K562 (cell line): ENCODE data around the gene SLC4A3. TPM values are rescaled to one million over a fixed set of nuclear protein-coding genes. Genes with fewer than 3 reads are reported as not detected.

ENCODE experiments used
- ATAC-seq: fragments of 200-7000 bp; cut with Tn5 transposase; 3 replicates; pipeline ENCODE4 v1.9.1; 2020; ENCODE audit warnings: moderate library complexity
- BruUV-seq: library from RNA; stranded (reverse); fragments of 400-500 nt; replicated peaks from 2 replicates; lab custom pipeline; 2021; lab: Mats Ljungman, UMichigan
- CTCF ChIA-PET: fragments of 300-600 bp; formaldehyde crosslinking; extraction: SDS; loops from one replicate; lab custom pipeline; 2021; ENCODE audit warnings: low intra/inter-chr PET ratio; lab: Yijun Ruan, JAX
- POLR2A ChIA-PET: fragments of 300-600, 350-650 bp; sonication (Branson Sonifier 250); formaldehyde crosslinking; extraction: SDS; loops from one replicate; lab custom pipeline; 2021; ENCODE audit warnings: antibody characterized with exemption, inconsistent platforms; lab: Yijun Ruan, JAX
- DNase-seq, 4 experiments: peaks; one replicate each; pipeline versions ENCODE4 v3.0.0 to v3.0.0-alpha.2; 2011 to 2018; ENCODE audit warnings: low spot score in 3 of 4, mixed read lengths in 3 of 4; ENCODE audit errors: extremely low read depth in 1 of 4
- FAIRE-seq: peaks from 2 replicates; lab custom pipeline; 2011; peaks lifted over from hg19 to GRCh38; lab: Jason Lieb, UNC
- H2AFZ ChIP-seq: 2 replicates; pipeline ENCODE4 v1.6.0; 2011; ENCODE audit warnings: low read depth, low read length, control low read depth, inconsistent platforms
- H3K27ac ChIP-seq: fragments of 200-600 bp; 3 replicates; pipeline ENCODE4 v1.8.0; 2011; ENCODE audit warnings: low read depth, mild to moderate bottlenecking, control low read depth, inconsistent platforms, low read length, moderate library complexity, mixed read lengths; ENCODE audit errors: extremely low read depth
- H3K27me3 ChIP-seq, 2 experiments: fragments of 300-600 bp in 1 of 2; 2 replicates in 1 of 2; 3 replicates in 1 of 2; pipeline versions ENCODE4 v1.6.0 to v1.8.0; 2011; ENCODE audit warnings: inconsistent platforms in 2 of 2, low read length in 2 of 2, mild to moderate bottlenecking in 1 of 2, mixed read lengths in 1 of 2, moderate library complexity in 1 of 2; ENCODE audit not compliant: control insufficient read depth in 2 of 2, insufficient read depth in 2 of 2
- H3K36me3 ChIP-seq: fragments of 300-600 bp; 3 replicates; pipeline ENCODE4 v1.8.0; 2011; ENCODE audit warnings: mild to moderate bottlenecking, low read length, inconsistent platforms; ENCODE audit not compliant: control insufficient read depth, insufficient read depth
- H3K4me1 ChIP-seq, 2 experiments: fragments of 200-600 bp in 1 of 2; replicated peaks in 1 of 2; 2 replicates in 1 of 2; 3 replicates in 1 of 2; pipeline versions ENCODE4 v1.5.1 to v1.8.0; 2011; ENCODE audit warnings: inconsistent platforms in 2 of 2, low read length in 2 of 2, mild to moderate bottlenecking in 1 of 2, mixed read lengths in 1 of 2, moderate library complexity in 1 of 2; ENCODE audit not compliant: control insufficient read depth in 2 of 2, insufficient read depth in 2 of 2
- H3K4me2 ChIP-seq: 2 replicates; pipeline ENCODE4 v1.6.1; 2011; ENCODE audit warnings: low read length, control low read depth, inconsistent platforms, mixed read lengths; ENCODE audit not compliant: insufficient read depth
- H3K4me3 ChIP-seq: fragments of 200-600 bp; sonication (generic), shearing (Covaris generic); 2 replicates; pipeline ENCODE4 v1.5.1; 2016; ENCODE audit warnings: control low read depth, inconsistent platforms
- H3K79me2 ChIP-seq: fragments of 200-600 bp; 3 replicates; pipeline ENCODE4 v1.8.0; 2011; ENCODE audit warnings: low read length, inconsistent platforms; ENCODE audit not compliant: control insufficient read depth, insufficient read depth
- H3K9ac ChIP-seq, 2 experiments: 2 replicates each; pipeline versions ENCODE4 v1.6.0 to v1.6.1; 2011; ENCODE audit warnings: low read depth in 2 of 2, low read length in 2 of 2, control low read depth in 1 of 2, inconsistent platforms in 1 of 2, mild to moderate bottlenecking in 1 of 2, mixed read lengths in 1 of 2; ENCODE audit not compliant: insufficient read depth in 1 of 2
- H3K9me1 ChIP-seq: one replicate; pipeline ENCODE4 v1.6.0; 2011; ENCODE audit warnings: inconsistent platforms, mild to moderate bottlenecking, low read length, moderate library complexity; ENCODE audit not compliant: control insufficient read depth, insufficient read depth
- H3K9me3 ChIP-seq: replicated peaks from 2 replicates; pipeline ENCODE4 v1.5.1; 2011; ENCODE audit warnings: low read depth, low read length, inconsistent platforms; ENCODE audit not compliant: control insufficient read depth, insufficient read depth
- H4K20me1 ChIP-seq: replicated peaks from 2 replicates; pipeline ENCODE4 v1.6.1; 2011; ENCODE audit warnings: low read length, inconsistent platforms, mixed read lengths; ENCODE audit not compliant: control insufficient read depth, insufficient read depth
- GATAD2B ChIP-seq: fragments of 450-650 bp; IDR thresholded peaks from 2 replicates; pipeline ENCODE4 v1.6.1; 2017; ENCODE audit warnings: mild to moderate bottlenecking, borderline replicate concordance
- HES1 ChIP-seq: fragments of 450-650 bp; IDR thresholded peaks from 2 replicates; pipeline ENCODE4 v1.6.1; 2016; ENCODE audit warnings: low read depth, mild to moderate bottlenecking, moderate library complexity
- HNRNPL ChIP-seq: fragments of 200-400 bp; formaldehyde crosslinking; IDR thresholded peaks from 2 replicates; pipeline ENCODE4 v1.6.1; 2017; ENCODE audit warnings: low read depth, mild to moderate bottlenecking, low read length
- MBD1 ChIP-seq: fragments of 250-450 bp; sonication (Bioruptor Pico); IDR thresholded peaks from 2 replicates; pipeline ENCODE4 v1.8.0; 2022; ENCODE audit warnings: inconsistent platforms
- NCOA2 ChIP-seq, 2 experiments: fragments of 450-650 bp; IDR thresholded peaks; 2 replicates each; pipeline ENCODE4 v1.6.1; 2018; ENCODE audit warnings: mild to moderate bottlenecking in 2 of 2, moderate library complexity in 1 of 2; ENCODE audit not compliant: partially characterized antibody in 2 of 2
- ZNF174 ChIP-seq: fragments of 250-450 bp; sonication (Bioruptor Pico); IDR thresholded peaks from 2 replicates; pipeline ENCODE4 v1.4.0; 2020; ENCODE audit warnings: mild to moderate bottlenecking
- WGBS: fragments of 100-300 bp; shearing (Covaris generic); methylation state at CpG from one replicate; pipeline ENCODE4 v1.1.6; 2016; ENCODE audit warnings: low coverage, mixed read lengths; ENCODE audit not compliant: insufficient coverage; ENCODE audit errors: missing lambda C conversion rate; 5-methylcytosine and 5-hydroxymethylcytosine counted together
- in situ Hi-C: fragments of 300-500 bp; cut with MboI; formaldehyde crosslinking; loops from 4 replicates; pipeline ENCODE4 v1.15.0; 2018; ENCODE audit warnings: inconsistent platforms, mixed read lengths
- intact Hi-C: fragments of 100-400 bp; cut with micrococcal nuclease; formaldehyde crosslinking; loops from 2 replicates; pipeline ENCODE4 v1.14.2; 2022
- polyA plus RNA-seq, 8 experiments: library from polyadenylated mRNA; depleted of rRNA in 4 of 8; stranded (reverse) in 5 of 8; unstranded in 3 of 8; fragments of >200 nt; fragmentation: Nextera tagmentation in 2 of 8; fragmentation: Illumina TruSeq in 1 of 8; extraction: Ambion mirVana in 2 of 8; extraction: Trizol in 1 of 8; gene quantifications; 2 replicates each; pipeline versions ENCODE4 v1.2.1 to v1.2.3, GENCODE V29; 2011 to 2014; ENCODE audit warnings: inconsistent platforms in 1 of 8, missing spikeins in 1 of 8
- total RNA-seq, 7 experiments: library from RNA; depleted of rRNA in 6 of 7; stranded (reverse); fragments of >200 nt in 6 of 7; fragmentation: Illumina TruSeq in 2 of 7; extraction: Trizol in 2 of 7; gene quantifications; 2 replicates each; pipeline versions ENCODE4 v1.2.1 to v1.2.3, GENCODE V29; 2011 to 2021; ENCODE audit warnings: low replicate concordance in 1 of 7

The SLC4A3 gene
- total and polyA plus RNA-seq, 9 of the 15 experiments (the other 6 are each of a cell fraction or from before 2014, with no cell fraction given): 0.04 to 0.31 (median 0.16) TPM; not detected in 5

- H3K27me3 ChIP-seq: peaks cover 2 to 16% of the 10 kb centered on the region in 2 experiments; a peak in 1 of 5 replicates
- no peaks in the 10 kb centered on the region for H3K79me2 ChIP-seq
- intact Hi-C loops: loop anchor here (5.0 kb wide), 1 partner anchor 83 kb away; the partner anchor contains the start of genes CHPF and TMEM198
- 27% methylated on average over 5 of the region's 5 CpGs for whole genome bisulfite sequencing
- H3K9me3 ChIP-seq: no peaks in the 10 kb centered on the region
- no peaks in the 10 kb centered on the region for H4K20me1 ChIP-seq
- H3K9ac ChIP-seq: no peak overlapping the region
- H2AFZ ChIP-seq: no peak overlapping the region
- CTCF ChIA-PET: no interaction called here
- ATAC-seq (no peak), FAIRE-seq (no peak), DNase-seq (no peak)
- no TSS peak for BruUV-seq
- no peak overlapping the region for H3K4me3 ChIP-seq
- H3K36me3 ChIP-seq: no peaks in the 10 kb centered on the region
- H3K4me2 ChIP-seq: no peak overlapping the region
- in situ Hi-C loops: no loop called here
- peaks cover 0 to 32% of the 10 kb centered on the region in 2 experiments; a peak in 2 of 5 replicates for H3K4me1 ChIP-seq
- no peak overlapping the region for H3K27ac ChIP-seq
- H3K9me1 ChIP-seq: no peaks in the 10 kb centered on the region
- POLR2A ChIA-PET: no interaction called here
- no peak for TF ChIP-seq ZNF174
- TF ChIP-seq NCOA2 (IDR thresholded peaks at IDR 0.05; ENCODE audit: partially characterized antibody in 2 of 2): no peak
- no peak for TF ChIP-seq MBD1 (CRISPR knock-in tag)
- no peak for TF ChIP-seq HNRNPL
- TF ChIP-seq HES1: no peak
- no peak for TF ChIP-seq GATAD2B
These were observed 2.3 kb upstream of the SLC4A3 start for GRCh38 chr2:219625179-219625578.
